HEK293 (cell line): Measurements from ENCODE around the gene SNRNP27.

ENCODE experiments used
- CTCF ChIA-PET: fragments of 350-600 bp; formaldehyde crosslinking; extraction: SDS; loops from one replicate; lab custom pipeline; 2021; ENCODE audit warnings: antibody characterized with exemption; lab: Yijun Ruan, JAX
- POLR2A ChIA-PET: fragments of 300-600 bp; formaldehyde crosslinking; extraction: SDS; loops from one replicate; lab custom pipeline; 2020; ENCODE audit warnings: antibody characterized with exemption, inconsistent platforms; lab: Yijun Ruan, JAX
- H3K27ac ChIP-seq: fragments of 200-500 bp; sonication (Bioruptor generic); 2 replicates; pipeline ENCODE4 v1.5.1; 2014; ENCODE audit warnings: low read depth, low read length, control low read depth, inconsistent platforms; ENCODE audit errors: extremely low read depth
- H3K36me3 ChIP-seq, 2 experiments: fragments of 200-500 bp in 1 of 2; sonication (Bioruptor generic) in 1 of 2; 1 replicate in 1 of 2; 2 replicates in 1 of 2; pipeline ENCODE4 v1.5.1; 2014 to 2017; ENCODE audit warnings: inconsistent platforms in 2 of 2, low read length in 2 of 2; ENCODE audit not compliant: control insufficient read depth in 2 of 2, insufficient read depth in 1 of 2
- H3K4me1 ChIP-seq: fragments of 200-500 bp; sonication (Bioruptor generic); 2 replicates; pipeline ENCODE4 v1.5.1; 2014; ENCODE audit warnings: mild to moderate bottlenecking, low read length, inconsistent platforms; ENCODE audit not compliant: control insufficient read depth, insufficient read depth
- H3K4me3 ChIP-seq: 2 replicates; pipeline ENCODE4 v1.5.1; 2011; ENCODE audit warnings: low read depth, mild to moderate bottlenecking, control low read depth, low read length, moderate library complexity
- H3K9me3 ChIP-seq: fragments of 200-500 bp; sonication (Bioruptor generic); 2 replicates; pipeline ENCODE4 v1.5.1; 2014; ENCODE audit warnings: low read depth, low read length, inconsistent platforms; ENCODE audit not compliant: control insufficient read depth, insufficient read depth
- GLI4 ChIP-seq: fragments of 450-650 bp; formaldehyde crosslinking; IDR thresholded peaks from 2 replicates; pipeline ENCODE4 v1.5.1; 2016; ENCODE audit warnings: missing biosample characterization, missing genetic modification characterization
- GLIS2 ChIP-seq: fragments of 450-650 bp; formaldehyde crosslinking; IDR thresholded peaks from 2 replicates; pipeline ENCODE4 v1.5.1; 2016; ENCODE audit warnings: missing biosample characterization, missing genetic modification characterization
- PRDM1 ChIP-seq: fragments of 450-650 bp; formaldehyde crosslinking; IDR thresholded peaks from 2 replicates; pipeline ENCODE4; 2016; ENCODE audit warnings: missing biosample characterization, missing genetic modification characterization
- REST ChIP-seq: fragments of 450-650 bp; formaldehyde crosslinking; IDR thresholded peaks from 2 replicates; pipeline ENCODE4 v1.5.1; 2016; ENCODE audit warnings: missing biosample characterization, missing genetic modification characterization
- TCF7L2 ChIP-seq: IDR thresholded peaks from 2 replicates; pipeline ENCODE4 v1.6.1; 2011; ENCODE audit warnings: low read depth, mild to moderate bottlenecking, inconsistent platforms, low read length, moderate library complexity, borderline replicate concordance
- ZBTB20 ChIP-seq: fragments of 450-650 bp; formaldehyde crosslinking; IDR thresholded peaks from 2 replicates; pipeline ENCODE4 v1.5.1; 2016; ENCODE audit warnings: missing biosample characterization, missing genetic modification characterization
- ZBTB44 ChIP-seq: fragments of 450-650 bp; IDR thresholded peaks from 2 replicates; pipeline ENCODE4 v1.5.1; 2018; ENCODE audit warnings: missing biosample characterization, mild to moderate bottlenecking, missing genetic modification characterization
- ZNF114 ChIP-seq: fragments of 450-650 bp; formaldehyde crosslinking; IDR thresholded peaks from 2 replicates; pipeline ENCODE4 v1.5.0; 2017; ENCODE audit warnings: missing biosample characterization, missing genetic modification characterization
- ZNF157 ChIP-seq: fragments of 450-650 bp; formaldehyde crosslinking; IDR thresholded peaks from 2 replicates; pipeline ENCODE4 v1.5.1; 2016; ENCODE audit warnings: missing biosample characterization, missing genetic modification characterization
- ZNF169 ChIP-seq: fragments of 450-650 bp; formaldehyde crosslinking; IDR thresholded peaks from 2 replicates; pipeline ENCODE4 v1.5.1; 2016; ENCODE audit warnings: missing biosample characterization, missing genetic modification characterization
- ZNF18 ChIP-seq: fragments of 450-650 bp; formaldehyde crosslinking; IDR thresholded peaks from 2 replicates; pipeline ENCODE4 v1.5.1; 2016; ENCODE audit warnings: missing biosample characterization, missing genetic modification characterization
- ZNF426 ChIP-seq: fragments of 450-650 bp; formaldehyde crosslinking; IDR thresholded peaks from 2 replicates; pipeline ENCODE4 v1.5.1; 2017; ENCODE audit warnings: missing biosample characterization, missing genetic modification characterization, mild to moderate bottlenecking, inconsistent platforms, moderate library complexity
- ZNF48 ChIP-seq: fragments of 450-650 bp; formaldehyde crosslinking; IDR thresholded peaks from 2 replicates; pipeline ENCODE4 v1.5.1; 2016; ENCODE audit warnings: missing biosample characterization, missing genetic modification characterization
- ZNF513 ChIP-seq: fragments of 450-650 bp; IDR thresholded peaks from 2 replicates; pipeline ENCODE4 v1.5.1; 2018; ENCODE audit warnings: missing biosample characterization, missing genetic modification characterization
- ZNF544 ChIP-seq: fragments of 450-650 bp; formaldehyde crosslinking; IDR thresholded peaks from 2 replicates; pipeline ENCODE4 v1.5.0; 2017; ENCODE audit warnings: missing biosample characterization, missing genetic modification characterization
- ZNF560 ChIP-seq: fragments of 450-650 bp; formaldehyde crosslinking; IDR thresholded peaks from 2 replicates; pipeline ENCODE4 v1.5.1; 2017; ENCODE audit warnings: missing biosample characterization, missing genetic modification characterization, borderline replicate concordance
- ZNF571 ChIP-seq: fragments of 450-650 bp; formaldehyde crosslinking; IDR thresholded peaks from 2 replicates; pipeline ENCODE4 v1.5.0; 2017; ENCODE audit warnings: missing biosample characterization, missing genetic modification characterization
- ZNF692 ChIP-seq: fragments of 450-650 bp; formaldehyde crosslinking; IDR thresholded peaks from 2 replicates; pipeline ENCODE4 v1.5.1; 2016; ENCODE audit warnings: missing biosample characterization, missing genetic modification characterization
- ZNF707 ChIP-seq: fragments of 450-650 bp; formaldehyde crosslinking; IDR thresholded peaks from 2 replicates; pipeline ENCODE4 v1.5.1; 2016; ENCODE audit warnings: missing biosample characterization, missing genetic modification characterization
- ZNF791 ChIP-seq: fragments of 450-650 bp; formaldehyde crosslinking; IDR thresholded peaks from 2 replicates; pipeline ENCODE4 v1.5.1; 2016; ENCODE audit warnings: missing biosample characterization, missing genetic modification characterization

SNRNP27 gene

GRCh38 chr2:69846182-69847067 is 47.3 kb upstream of the SNRNP27 start:
- ChIA-PET POLR2A (interaction anchor here (0.6 kb wide), 1 partner anchor 705 kb away, joined by 3 read pairs; no protein-coding TSS in a partner anchor), CTCF (interaction anchor here (0.6 to 1.4 kb wide), 3 partner anchors 122 to 625 kb away, joined by 3 to 5 read pairs (median 4); no protein-coding TSS in a partner anchor)
- H3K36me3 ChIP-seq, result peaks cover 36 to 69% of the 10 kb centered on the region in 2 experiments
- no peak overlapping the region for H3K27ac ChIP-seq
- no peaks in the 10 kb centered on the region for H3K4me1 ChIP-seq
- TF ChIP-seq ZNF791 (no peak), TCF7L2 (no peak), ZNF157 (no peak), PRDM1 (tag by site-specific recombination) (no peak), ZNF18 (no peak), ZNF48 (no peak), ZNF169 (tag by site-specific recombination) (no peak), GLI4 (tag by site-specific recombination) (no peak), ZBTB44 (no peak), ZNF544 (no peak), REST (tag by site-specific recombination) (no peak), ZNF513 (no peak), ZNF426 (tag by site-specific recombination) (no peak), ZBTB20 (tag by site-specific recombination) (no peak), ZNF571 (tag by site-specific recombination) (no peak), GLIS2 (tag by site-specific recombination) (no peak), ZNF560 (tag by site-specific recombination) (no peak), ZNF692 (tag by site-specific recombination) (no peak), ZNF114 (tag by site-specific recombination) (no peak), ZNF707 (no peak)
- H3K4me3 ChIP-seq, result no peak overlapping the region
- H3K9me3 ChIP-seq, result no peaks in the 10 kb centered on the region
